Cardiac fibroblast (primary cell): ENCODE data around the gene SEC24B.

Source experiments
- DNase-seq, 2 donors: peaks; one replicate each; pipeline versions ENCODE4 v3.0.0 to v3.0.0-alpha.2; 2010; ENCODE audit warnings: low read depth in 2 of 2
- H3K4me3 ChIP-seq, 2 donors: replicated peaks in 1 of 2; 1 replicate in 1 of 2; 2 replicates in 1 of 2; pipeline ENCODE4 v1.5.1; 2011; ENCODE audit warnings: low read depth in 2 of 2, low read length in 2 of 2, mild to moderate bottlenecking in 2 of 2, moderate library complexity in 1 of 2
- CTCF ChIP-seq: IDR thresholded peaks from one replicate; pipeline ENCODE4 v1.5.1; 2011; ENCODE audit warnings: low read depth, mild to moderate bottlenecking, low read length, inconsistent platforms

Gene SEC24B

DNA sequence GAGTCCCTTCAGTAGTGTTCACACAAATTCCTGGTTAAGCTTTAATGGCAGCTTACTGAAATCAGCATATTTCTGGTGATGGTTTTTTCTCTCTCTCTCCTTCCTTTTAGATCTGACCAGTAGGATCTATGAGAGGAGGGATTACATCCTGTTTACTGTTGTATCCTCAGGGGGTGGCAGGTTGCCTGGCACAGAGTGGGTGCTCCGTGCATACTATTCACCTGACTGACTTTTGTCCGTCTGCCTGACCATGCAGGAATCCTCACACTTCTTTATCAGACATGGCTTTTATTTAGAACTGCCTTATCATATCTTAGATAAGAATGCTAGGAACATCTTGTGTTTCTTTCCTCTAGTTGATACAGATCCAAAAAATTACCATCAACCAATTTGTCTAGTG, 156.0 kb downstream of the SEC24B start:
- DNase-seq, result no peak
- no peak for TF ChIP-seq CTCF
- H3K4me3 ChIP-seq, result no peak overlapping the region
